Hepatic stellate cell (primary cell): Measurements from ENCODE around the gene THOC6.
"Not testable (repeated sequence)": the region's sequence is repeated elsewhere in the genome, so short reads cannot be mapped to it uniquely, and the experiment has no call there.

Experiments used
- DNase-seq: peaks from one replicate; pipeline ENCODE4 v3.0.0; 2011; ENCODE audit warnings: low spot score

The THOC6 gene

GRCh38 chr16:3072148-3072547 is 48.3 kb downstream of the THOC6 start:
- not testable (repeated sequence) for DNase-seq

- not testable (repeated sequence) for DNase-seq
These were observed 48.9 kb downstream of the THOC6 start for GRCh38 chr16:3072576-3073263.

GRCh38 chr16:3073448-3073847 is 49.6 kb downstream of the THOC6 start:
- no peak for DNase-seq

GRCh38 chr16:3074860-3075522 is 51.2 kb downstream of the THOC6 start:
- no peak for DNase-seq

- DNase-seq, result no peak
These were observed 51.7 kb downstream of the THOC6 start for GRCh38 chr16:3075523-3075915.

GRCh38 chr16:3075946-3076345 is 52.1 kb downstream of the THOC6 start:
- DNase-seq, result not testable (repeated sequence)

- no peak for DNase-seq
These were observed 52.7 kb downstream of the THOC6 start for GRCh38 chr16:3076577-3076976.
